ENCODE measurements around the gene AKR1B1. TPM values are rescaled to one million over a fixed set of nuclear protein-coding genes. Genes with fewer than 3 reads are reported as not detected.

Gene AKR1B1
- total and polyA plus RNA-seq, 2 donors = 41.7 to 109 TPM

DNA sequence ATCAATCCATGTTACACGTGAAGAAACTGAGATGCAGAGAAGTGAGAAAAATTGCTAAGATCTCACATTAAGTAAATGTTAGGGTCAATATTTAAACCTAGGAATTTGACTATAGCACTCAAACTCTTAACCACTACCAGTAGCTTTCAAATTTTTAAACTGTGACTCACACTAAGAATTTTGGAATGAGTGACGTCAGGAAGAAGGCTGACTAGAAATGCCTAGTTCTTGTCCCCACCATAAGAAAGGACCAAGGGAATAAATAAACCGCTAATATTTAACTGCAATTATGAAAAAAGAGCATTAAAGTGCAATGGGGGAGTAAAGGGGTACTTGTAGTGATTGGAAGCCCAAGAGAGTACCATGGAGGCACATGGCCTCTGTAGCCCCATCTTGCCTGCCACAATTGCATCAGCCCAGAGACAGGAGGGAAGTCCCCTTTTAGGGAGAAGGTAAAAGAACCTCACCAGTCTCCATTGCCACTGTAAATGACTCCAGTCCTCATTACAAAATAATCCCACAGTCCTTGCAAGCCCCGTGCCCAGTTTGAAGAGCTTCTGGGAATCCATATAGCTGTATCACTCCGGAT lies 3.5 kb upstream of the AKR1B1 start:
- no peak for DNase-seq (ENCODE audit: extremely low spot score)
- WGBS = 87% methylated on average over 5 of the region's 5 CpGs
- Histone ChIP-seq H3K36me3 (ENCODE audit: insufficient read depth) (no peaks in the 10 kb centered on the region), H3K4me1 (ENCODE audit: insufficient read depth) (no peaks in the 10 kb centered on the region), H3K27ac (ENCODE audit: low read depth) (no peak overlapping the region), H3K4me3 (ENCODE audit: low read depth, low read length) (no peak overlapping the region)

DNA sequence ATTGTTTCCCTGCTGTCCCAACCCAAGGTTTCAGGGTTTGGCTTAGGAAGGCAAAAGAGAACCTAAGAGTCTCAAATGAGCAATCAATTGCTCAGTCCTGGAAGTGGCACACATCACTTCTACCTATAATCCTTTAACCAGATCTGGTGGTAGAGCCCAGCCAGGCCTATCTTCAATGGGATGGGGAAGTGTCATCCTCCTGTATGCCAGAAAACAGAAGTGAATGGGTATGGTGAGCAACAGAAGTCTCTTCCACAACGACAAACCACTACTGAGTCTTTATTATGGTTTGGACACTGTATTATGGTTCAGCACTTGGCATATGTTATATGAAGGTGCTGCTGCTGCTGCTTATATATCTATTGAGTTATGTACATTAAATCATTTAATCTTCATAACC lies 3.0 kb upstream of the AKR1B1 start:
- 94% methylated on average over 1 of the region's 1 CpG for WGBS
- Histone ChIP-seq H3K27ac (ENCODE audit: low read depth) (no peak overlapping the region), H3K36me3 (ENCODE audit: insufficient read depth) (no peaks in the 10 kb centered on the region), H3K4me1 (ENCODE audit: insufficient read depth) (no peaks in the 10 kb centered on the region), H3K4me3 (ENCODE audit: low read depth, low read length) (no peak overlapping the region)
- no peak for DNase-seq (ENCODE audit: extremely low spot score)

DNA sequence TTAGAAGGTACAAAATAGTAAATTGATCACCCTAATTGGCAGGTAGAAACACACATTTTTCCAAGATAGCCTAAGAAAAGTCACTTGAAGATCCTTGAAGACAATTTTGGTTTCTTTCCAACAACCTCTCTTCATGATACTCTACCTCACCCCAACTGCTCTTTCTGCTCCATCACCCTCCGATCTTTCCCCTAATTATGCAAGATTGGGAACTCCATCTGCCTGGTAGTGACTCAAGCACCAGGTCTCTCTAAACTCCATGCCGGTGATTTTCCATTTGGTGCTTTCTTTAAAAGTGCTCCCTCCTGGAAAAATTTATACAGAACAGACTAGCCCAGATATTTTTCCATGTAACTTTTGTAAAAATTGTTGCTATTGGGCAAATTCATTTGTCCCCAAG lies 1.1 kb upstream of the AKR1B1 start:
- WGBS = 97% methylated on average over 2 of the region's 2 CpGs
- Histone ChIP-seq H3K4me3 (ENCODE audit: low read depth, low read length) (no peak overlapping the region), H3K27ac (ENCODE audit: low read depth) (no peak overlapping the region), H3K4me1 (ENCODE audit: insufficient read depth) (no peaks in the 10 kb centered on the region), H3K36me3 (ENCODE audit: insufficient read depth) (no peaks in the 10 kb centered on the region)
- no peak for DNase-seq (ENCODE audit: extremely low spot score)

DNA sequence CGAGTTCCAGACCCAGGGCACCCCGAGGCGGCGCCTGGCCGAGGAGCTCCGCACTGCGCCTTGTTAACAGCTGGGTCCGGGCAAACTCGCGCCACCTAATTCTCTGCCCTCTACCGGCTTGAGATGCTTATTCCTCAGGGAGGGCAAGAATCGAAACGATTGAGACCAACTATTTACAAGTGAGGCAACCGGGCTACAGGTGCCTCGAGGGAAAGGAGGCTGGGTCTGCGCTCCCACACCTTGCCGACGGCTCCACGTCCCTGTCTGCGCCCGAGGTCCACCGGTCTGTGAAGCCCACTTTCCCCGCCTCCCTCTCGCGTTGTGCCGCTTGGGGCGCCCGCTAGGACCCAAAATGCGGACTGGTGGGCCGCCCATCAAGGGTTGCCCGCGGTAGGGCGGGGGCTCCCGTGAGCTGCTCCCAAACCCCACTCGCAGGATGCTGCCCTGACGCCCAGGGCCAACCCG lies 527 bp downstream of the AKR1B1 start:
- no peaks in the 10 kb centered on the region for H3K36me3 ChIP-seq (ENCODE audit: insufficient read depth)
- H3K4me1 ChIP-seq (ENCODE audit: insufficient read depth) = no peaks in the 10 kb centered on the region
- H3K27ac ChIP-seq (ENCODE audit: low read depth) = peak overlapping the region; percentile 77
- H3K4me3 ChIP-seq (ENCODE audit: low read depth, low read length) = peak overlapping the region; percentile 86
- 1% methylated on average over 37 of the region's 37 CpGs for WGBS
- no peak for DNase-seq (ENCODE audit: extremely low spot score)

DNA sequence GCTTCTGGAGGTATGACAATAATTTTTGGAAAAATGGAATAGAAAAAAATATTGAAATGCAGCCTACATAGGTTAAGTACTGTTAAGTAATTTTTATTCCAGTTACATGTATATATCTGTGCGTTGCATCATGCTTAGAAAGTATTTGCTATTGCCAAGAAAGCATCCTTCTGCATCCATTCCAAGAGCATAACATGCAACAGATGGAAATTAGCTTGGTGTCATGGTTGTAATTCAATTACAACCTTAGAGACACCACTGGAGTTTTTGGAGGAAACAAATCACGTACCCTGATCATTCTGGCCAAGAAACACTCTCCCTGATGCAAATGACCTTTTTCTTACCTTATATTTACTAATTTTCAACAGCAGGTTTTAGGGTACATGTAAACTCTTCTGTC lies 1.7 kb downstream of the AKR1B1 start:
- Histone ChIP-seq H3K27ac (ENCODE audit: low read depth) (no peak overlapping the region), H3K4me1 (ENCODE audit: insufficient read depth) (no peaks in the 10 kb centered on the region), H3K36me3 (ENCODE audit: insufficient read depth) (no peaks in the 10 kb centered on the region), H3K4me3 (ENCODE audit: low read depth, low read length) (peak overlapping the region; percentile 86)
- WGBS = 75% methylated on average over 2 of the region's 2 CpGs
- no peak for DNase-seq (ENCODE audit: extremely low spot score)

DNA sequence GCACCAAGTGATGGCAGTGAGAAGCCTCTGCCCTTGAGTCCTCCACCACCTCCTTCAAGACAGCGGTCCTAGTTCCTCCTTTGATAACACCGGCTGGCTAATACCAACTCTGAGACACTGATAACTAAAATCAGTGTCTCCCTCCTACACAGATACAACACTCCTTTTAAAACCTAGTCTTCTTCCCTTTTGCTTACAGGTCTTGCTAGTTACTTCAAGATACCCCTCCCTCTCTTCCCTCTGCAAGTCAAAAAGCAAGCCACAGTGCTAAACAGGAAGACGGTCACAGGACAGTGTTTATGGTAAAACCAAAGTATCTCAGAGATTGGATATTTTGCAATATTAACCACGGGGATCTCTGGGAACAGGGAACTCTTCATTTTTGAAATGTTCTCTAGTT lies 4.6 kb downstream of the AKR1B1 start:
- no peak for DNase-seq (ENCODE audit: extremely low spot score)
- H3K27ac ChIP-seq (ENCODE audit: low read depth) = no peak overlapping the region
- H3K4me1 ChIP-seq (ENCODE audit: insufficient read depth) = no peaks in the 10 kb centered on the region
- WGBS = 50% methylated on average over 4 of the region's 4 CpGs
- no peak overlapping the region for H3K4me3 ChIP-seq (ENCODE audit: low read depth, low read length)
- H3K36me3 ChIP-seq (ENCODE audit: insufficient read depth) = no peaks in the 10 kb centered on the region

DNA sequence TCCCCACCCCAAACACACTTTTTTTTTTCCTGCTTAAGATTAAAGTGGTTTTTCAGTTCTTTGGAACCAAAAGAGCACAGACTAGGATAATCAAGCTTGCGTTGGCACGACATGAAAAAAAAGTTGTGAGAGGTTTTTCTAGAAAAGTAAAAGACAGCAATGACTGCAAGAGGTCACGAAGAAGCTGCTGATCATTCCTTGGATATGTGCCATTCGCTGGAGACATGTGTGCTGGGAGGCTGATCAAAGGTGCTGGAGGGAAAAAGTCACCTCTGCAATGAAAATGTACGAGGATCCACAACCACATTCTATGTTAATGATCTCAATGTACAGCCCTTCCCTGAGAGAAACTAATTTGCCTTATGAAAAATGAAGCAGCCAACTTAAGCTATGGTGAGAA lies 5.4 kb downstream of the AKR1B1 start:
- H3K27ac ChIP-seq (ENCODE audit: low read depth) = no peak overlapping the region
- no peaks in the 10 kb centered on the region for H3K4me1 ChIP-seq (ENCODE audit: insufficient read depth)
- WGBS = 69% methylated on average over 5 of the region's 5 CpGs
- H3K36me3 ChIP-seq (ENCODE audit: insufficient read depth) = peaks cover 3% of the 10 kb centered on the region
- DNase-seq (ENCODE audit: extremely low spot score) = no peak
- H3K4me3 ChIP-seq (ENCODE audit: low read depth, low read length) = no peak overlapping the region

DNA sequence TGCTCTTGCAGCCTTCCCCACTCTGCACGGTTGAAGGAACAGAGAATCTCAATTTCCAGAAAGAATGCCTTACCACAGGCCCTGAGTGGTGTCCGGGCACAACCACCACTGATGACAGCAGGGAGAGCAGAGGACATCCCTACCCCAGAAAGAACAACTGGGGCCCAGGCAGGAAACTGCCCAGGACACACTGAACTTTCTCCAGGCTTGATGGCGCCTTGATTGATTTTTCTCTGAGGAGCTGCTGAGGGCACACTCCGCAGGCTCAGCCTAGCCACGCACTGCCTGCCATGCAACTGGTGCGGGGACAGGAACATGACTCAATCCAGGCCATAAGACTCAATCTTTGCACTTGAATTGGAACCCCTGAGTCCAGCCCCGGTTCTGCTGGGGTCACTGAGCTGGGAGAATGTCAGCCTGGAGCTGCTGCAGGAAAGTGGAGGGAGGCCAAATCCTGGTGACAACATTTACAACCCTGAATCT lies 5.9 kb downstream of the AKR1B1 start:
- no peak overlapping the region for H3K4me3 ChIP-seq (ENCODE audit: low read depth, low read length)
- H3K4me1 ChIP-seq (ENCODE audit: insufficient read depth) = no peaks in the 10 kb centered on the region
- 73% methylated on average over 7 of the region's 7 CpGs for WGBS
- H3K36me3 ChIP-seq (ENCODE audit: insufficient read depth) = peaks cover 4% of the 10 kb centered on the region
- peak overlapping the region; percentile 13 for H3K27ac ChIP-seq (ENCODE audit: low read depth)
- no peak for DNase-seq (ENCODE audit: extremely low spot score)

DNA sequence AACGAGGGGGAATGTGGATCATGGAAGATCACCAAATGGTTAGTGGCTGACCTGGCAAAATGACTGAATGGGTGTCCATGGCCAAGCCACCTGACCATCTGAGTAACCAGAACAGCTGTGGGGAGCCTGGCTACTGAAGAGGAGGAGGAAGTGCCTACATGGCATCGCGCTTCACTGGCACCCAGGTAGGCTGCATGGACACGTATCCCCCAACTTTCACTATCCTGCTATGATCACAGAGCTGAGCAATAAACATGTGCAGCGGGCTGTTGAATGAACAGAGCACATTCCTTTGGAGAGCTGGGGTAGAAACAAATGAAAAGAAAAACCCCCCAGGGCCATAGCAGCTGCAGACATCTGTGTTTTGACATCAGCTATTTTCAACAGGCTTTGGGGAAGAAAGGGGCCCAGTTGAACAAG lies 6.5 kb downstream of the AKR1B1 start:
- no peak for DNase-seq (ENCODE audit: extremely low spot score)
- H3K4me3 ChIP-seq (ENCODE audit: low read depth, low read length) = no peak overlapping the region
- WGBS = 69% methylated on average over 5 of the region's 5 CpGs
- H3K36me3 ChIP-seq (ENCODE audit: insufficient read depth) = peaks cover 8% of the 10 kb centered on the region
- H3K27ac ChIP-seq (ENCODE audit: low read depth) = no peak overlapping the region
- no peaks in the 10 kb centered on the region for H3K4me1 ChIP-seq (ENCODE audit: insufficient read depth)

DNA sequence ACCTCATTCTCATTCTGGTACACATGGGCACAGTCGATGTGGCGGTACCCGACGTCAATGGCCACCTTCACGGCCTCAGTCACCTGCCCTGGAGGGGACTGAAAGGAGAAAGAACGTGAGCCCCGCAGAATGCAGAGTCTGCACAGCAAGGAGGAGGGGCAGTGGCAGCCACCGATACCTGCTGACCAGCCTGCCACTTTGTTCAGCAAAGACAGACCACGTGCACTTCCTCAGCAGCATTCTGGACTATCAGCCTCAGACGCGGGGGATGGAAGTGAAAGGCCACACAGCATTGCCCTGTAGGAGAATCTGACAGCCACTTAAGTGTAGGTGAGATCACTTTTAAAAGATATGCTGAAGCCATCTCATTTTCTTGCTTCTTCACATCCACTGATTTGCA lies 7.2 kb downstream of the AKR1B1 start:
- H3K36me3 ChIP-seq (ENCODE audit: insufficient read depth) = peaks cover 11% of the 10 kb centered on the region
- 78% methylated on average over 11 of the region's 11 CpGs for WGBS
- DNase-seq (ENCODE audit: extremely low spot score) = no peak
- no peak overlapping the region for H3K27ac ChIP-seq (ENCODE audit: low read depth)
- H3K4me3 ChIP-seq (ENCODE audit: low read depth, low read length) = no peak overlapping the region
- no peaks in the 10 kb centered on the region for H3K4me1 ChIP-seq (ENCODE audit: insufficient read depth)

DNA sequence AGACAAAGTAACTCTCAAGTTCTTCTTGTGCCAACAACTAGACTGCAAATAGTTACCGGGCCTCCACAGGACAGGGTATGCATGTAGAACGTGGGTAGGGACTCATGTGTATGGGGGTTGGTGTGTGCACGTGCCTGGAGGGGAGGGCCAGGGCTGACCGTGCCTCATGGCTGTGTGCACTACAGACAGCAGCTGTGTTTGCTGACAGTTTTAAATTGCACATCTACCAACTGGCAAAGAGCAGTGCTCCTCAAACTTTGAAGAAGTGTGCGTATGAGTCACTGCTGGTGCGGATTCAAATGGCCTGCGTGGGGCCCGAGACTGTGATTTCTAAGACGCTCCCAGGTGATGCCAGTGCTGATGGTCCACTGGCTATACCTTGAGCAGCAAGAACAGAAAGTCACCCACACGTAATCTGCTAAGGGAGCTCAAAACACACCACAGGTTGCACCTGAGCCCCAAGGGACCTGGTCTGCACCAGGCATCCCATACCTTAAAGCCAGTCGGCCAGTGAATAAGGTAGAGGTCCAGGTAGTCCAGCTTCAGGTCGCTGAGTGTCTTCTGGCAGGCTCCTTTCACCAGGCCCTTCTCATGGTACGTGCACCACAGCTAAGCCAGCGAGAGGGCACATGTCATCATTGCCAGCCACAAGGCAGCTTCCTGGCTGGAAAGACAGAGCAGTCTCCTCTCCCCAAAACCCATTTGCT lies 8.5 kb downstream of the AKR1B1 start:
- H3K4me1 ChIP-seq (ENCODE audit: insufficient read depth) = no peaks in the 10 kb centered on the region
- DNase-seq (ENCODE audit: extremely low spot score) = no peak
- peaks cover 13% of the 10 kb centered on the region for H3K36me3 ChIP-seq (ENCODE audit: insufficient read depth)
- no peak overlapping the region for H3K4me3 ChIP-seq (ENCODE audit: low read depth, low read length)
- 72% methylated on average over 14 of the region's 14 CpGs for WGBS
- H3K27ac ChIP-seq (ENCODE audit: low read depth) = peak overlapping the region; percentile 4

DNA sequence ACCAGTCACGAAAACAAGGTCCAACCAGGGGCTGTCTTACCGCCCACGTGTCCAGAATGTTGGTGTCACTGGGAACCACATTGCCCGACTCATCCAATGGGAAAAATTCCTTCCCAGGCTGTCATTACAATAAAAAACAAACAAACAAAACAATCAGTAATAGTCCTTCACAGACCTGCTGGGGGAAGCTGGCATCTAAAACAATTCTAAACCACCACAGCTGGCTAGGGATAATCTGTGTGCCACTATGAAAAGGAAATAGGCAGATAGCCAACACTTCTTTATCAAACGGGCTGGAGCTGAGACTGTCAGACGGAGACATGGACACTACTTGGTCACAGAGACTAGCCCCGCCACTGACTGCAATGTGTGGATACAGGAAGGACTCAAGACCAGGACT lies 9.2 kb downstream of the AKR1B1 start:
- H3K4me1 ChIP-seq (ENCODE audit: insufficient read depth) = no peaks in the 10 kb centered on the region
- no peak for DNase-seq (ENCODE audit: extremely low spot score)
- H3K4me3 ChIP-seq (ENCODE audit: low read depth, low read length) = no peak overlapping the region
- H3K36me3 ChIP-seq (ENCODE audit: insufficient read depth) = peaks cover 13% of the 10 kb centered on the region
- 69% methylated on average over 7 of the region's 7 CpGs for WGBS
- peak overlapping the region; percentile 65 for H3K27ac ChIP-seq (ENCODE audit: low read depth)

DNA sequence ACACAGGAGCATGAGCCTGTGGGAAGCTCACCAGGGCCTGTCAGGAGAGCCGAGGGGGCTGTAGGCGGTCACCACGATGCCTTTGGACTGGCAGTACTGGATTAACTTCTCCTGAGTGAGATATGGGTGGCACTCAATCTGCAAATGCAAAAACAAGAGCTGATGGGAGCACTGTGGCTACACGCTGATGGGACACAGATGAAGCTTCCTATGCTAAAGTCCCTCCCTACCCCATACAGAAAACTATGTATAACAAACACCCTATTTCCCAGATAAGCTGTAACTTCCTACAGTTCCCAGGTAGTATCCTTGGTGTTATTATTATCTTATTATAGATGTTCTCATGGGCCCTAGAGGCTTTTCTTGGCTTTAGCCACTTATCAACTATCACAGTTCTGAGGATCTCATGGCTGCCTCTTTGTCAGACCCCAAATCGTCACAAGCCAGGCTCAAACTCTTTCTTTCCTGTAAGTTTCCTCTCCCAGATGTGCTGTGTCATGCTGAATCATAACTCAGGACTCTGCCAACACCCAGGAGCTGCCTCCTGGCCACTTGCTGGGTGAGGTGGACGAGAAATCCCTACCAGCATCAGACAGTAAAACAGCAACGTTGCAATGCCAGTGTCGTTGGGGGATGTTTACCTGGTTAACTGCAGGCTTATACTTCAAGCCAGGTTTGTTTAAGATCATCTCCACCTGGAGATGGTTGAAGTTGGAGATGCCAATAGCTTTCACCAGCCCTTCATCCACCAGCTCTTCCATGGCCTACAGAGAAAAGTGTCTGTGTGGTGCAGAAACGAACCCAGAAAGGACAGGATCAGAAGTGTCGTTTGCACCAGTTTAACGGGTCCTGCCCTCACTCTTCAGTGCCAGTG lies 10.3 kb downstream of the AKR1B1 start:
- no peak overlapping the region for H3K27ac ChIP-seq (ENCODE audit: low read depth)
- peaks cover 13% of the 10 kb centered on the region for H3K36me3 ChIP-seq (ENCODE audit: insufficient read depth)
- H3K4me1 ChIP-seq (ENCODE audit: insufficient read depth) = no peaks in the 10 kb centered on the region
- DNase-seq (ENCODE audit: extremely low spot score) = no peak
- H3K4me3 ChIP-seq (ENCODE audit: low read depth, low read length) = no peak overlapping the region
- 81% methylated on average over 11 of the region's 11 CpGs for WGBS

DNA sequence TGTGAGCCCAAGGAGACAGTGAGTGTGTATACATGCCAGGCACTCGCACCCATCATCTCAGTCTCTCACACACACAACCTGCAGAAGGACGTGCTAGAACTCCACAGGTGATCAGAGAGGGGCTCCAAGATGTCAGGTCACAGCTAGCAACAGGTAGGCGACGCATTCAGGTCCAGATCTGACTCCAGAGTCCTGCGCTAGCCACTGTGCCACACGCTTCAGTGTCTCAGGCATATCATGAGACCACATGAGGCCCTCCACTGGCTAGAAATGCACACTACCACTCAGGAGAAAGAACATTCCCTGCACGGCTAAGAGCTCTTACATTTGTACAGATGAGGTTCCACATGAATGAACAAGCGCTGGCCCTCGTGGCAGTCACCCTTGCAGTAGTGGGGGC lies 11.5 kb downstream of the AKR1B1 start:
- DNase-seq (ENCODE audit: extremely low spot score) = no peak
- H3K4me1 ChIP-seq (ENCODE audit: insufficient read depth) = no peaks in the 10 kb centered on the region
- H3K27ac ChIP-seq (ENCODE audit: low read depth) = no peak overlapping the region
- 90% methylated on average over 9 of the region's 9 CpGs for WGBS
- H3K36me3 ChIP-seq (ENCODE audit: insufficient read depth) = peaks cover 13% of the 10 kb centered on the region
- no peak overlapping the region for H3K4me3 ChIP-seq (ENCODE audit: low read depth, low read length)

All from urinary bladder (tissue), 4 donors.